Measurements from ENCODE around the gene DHRSX.

DNA sequence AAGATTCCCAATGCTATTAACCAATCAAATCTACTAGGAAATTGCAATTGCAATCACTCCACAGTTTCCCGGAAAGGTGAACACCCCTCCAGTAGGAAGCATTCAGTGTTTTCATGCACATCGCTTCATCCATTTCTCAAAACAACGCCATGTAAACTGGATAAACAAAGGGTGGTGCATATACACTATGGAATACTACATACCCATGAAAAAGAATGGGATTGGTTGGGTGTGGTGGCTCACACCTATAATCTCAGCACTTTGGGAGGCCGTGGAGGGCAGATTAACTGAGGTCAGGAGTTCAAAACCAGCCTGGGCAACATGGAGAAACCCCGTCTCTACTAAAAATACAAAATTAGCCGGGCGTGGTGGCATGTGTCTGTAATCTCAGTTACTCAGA is 29.1 kb downstream of the DHRSX start:
- TF ChIP-seq, protein P1, sequence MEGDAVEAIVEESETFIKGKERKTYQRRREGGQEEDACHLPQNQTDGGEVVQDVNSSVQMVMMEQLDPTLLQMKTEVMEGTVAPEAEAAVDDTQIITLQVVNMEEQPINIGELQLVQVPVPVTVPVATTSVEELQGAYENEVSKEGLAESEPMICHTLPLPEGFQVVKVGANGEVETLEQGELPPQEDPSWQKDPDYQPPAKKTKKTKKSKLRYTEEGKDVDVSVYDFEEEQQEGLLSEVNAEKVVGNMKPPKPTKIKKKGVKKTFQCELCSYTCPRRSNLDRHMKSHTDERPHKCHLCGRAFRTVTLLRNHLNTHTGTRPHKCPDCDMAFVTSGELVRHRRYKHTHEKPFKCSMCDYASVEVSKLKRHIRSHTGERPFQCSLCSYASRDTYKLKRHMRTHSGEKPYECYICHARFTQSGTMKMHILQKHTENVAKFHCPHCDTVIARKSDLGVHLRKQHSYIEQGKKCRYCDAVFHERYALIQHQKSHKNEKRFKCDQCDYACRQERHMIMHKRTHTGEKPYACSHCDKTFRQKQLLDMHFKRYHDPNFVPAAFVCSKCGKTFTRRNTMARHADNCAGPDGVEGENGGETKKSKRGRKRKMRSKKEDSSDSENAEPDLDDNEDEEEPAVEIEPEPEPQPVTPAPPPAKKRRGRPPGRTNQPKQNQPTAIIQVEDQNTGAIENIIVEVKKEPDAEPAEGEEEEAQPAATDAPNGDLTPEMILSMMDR (IDR thresholded peaks at IDR 0.05; ENCODE audit: low read depth, low read length, poor library complexity, severe bottlenecking) = no peak
- no peak for TF ChIP-seq EZH2phosphoT487 (IDR thresholded peaks at IDR 0.05; ENCODE audit: borderline replicate concordance, low read length)
